H1 (cell line): Measurements from ENCODE around the gene OR4C6. TPM values are rescaled to one million over a fixed set of nuclear protein-coding genes. Genes with fewer than 3 reads are reported as not detected.

ENCODE experiments used
- CTCF ChIA-PET: fragments of 300-600 bp; sonication (Branson Sonifier 250); formaldehyde crosslinking; loops from one replicate; lab custom pipeline; 2021; ENCODE audit not compliant: partially characterized antibody; lab: Charles Lee
- POLR2A ChIA-PET: fragments of 300-600 bp; sonication (Branson Sonifier 250); formaldehyde crosslinking; loops from one replicate; lab custom pipeline; 2021; ENCODE audit warnings: inconsistent platforms; ENCODE audit not compliant: partially characterized antibody; lab: Charles Lee
- DNase-seq, 2 experiments: peaks; one replicate each; pipeline versions ENCODE4 v3.0.0 to v3.0.0-alpha.2; 2010 to 2022; ENCODE audit warnings: low spot score in 2 of 2, low read depth in 1 of 2, mixed read lengths in 1 of 2
- FAIRE-seq: peaks from 2 replicates; lab custom pipeline; 2011; peaks lifted over from hg19 to GRCh38; lab: Jason Lieb, UNC
- H2AFZ ChIP-seq: 2 replicates; pipeline ENCODE4 v1.8.1; 2012; ENCODE audit warnings: low read length, inconsistent platforms
- H2AK5ac ChIP-seq: 2 replicates; pipeline ENCODE4 v1.6.1; 2013; ENCODE audit warnings: low read depth, low read length
- H2BK120ac ChIP-seq: replicated peaks from 2 replicates; pipeline ENCODE3; 2013; ENCODE audit warnings: low read depth, low read length, inconsistent platforms
- H2BK12ac ChIP-seq: 2 replicates; pipeline ENCODE4 v1.6.1; 2013; ENCODE audit warnings: low read depth, low read length
- H2BK15ac ChIP-seq: 2 replicates; pipeline ENCODE4 v1.6.1; 2013; ENCODE audit warnings: low read length
- H2BK20ac ChIP-seq: 2 replicates; pipeline ENCODE4 v1.6.1; 2013; ENCODE audit warnings: low read length
- H2BK5ac ChIP-seq: 2 replicates; pipeline ENCODE4 v1.6.1; 2013; ENCODE audit warnings: low read depth, low read length
- H3K14ac ChIP-seq: 2 replicates; pipeline ENCODE4 v1.6.1; 2013; ENCODE audit warnings: inconsistent platforms; ENCODE audit not compliant: insufficient read length
- H3K18ac ChIP-seq: 2 replicates; pipeline ENCODE4 v1.6.1; 2013; ENCODE audit warnings: low read length; ENCODE audit errors: extremely low read depth
- H3K23ac ChIP-seq: 2 replicates; pipeline ENCODE4 v1.6.1; 2013; ENCODE audit warnings: inconsistent platforms; ENCODE audit not compliant: insufficient read length
- H3K23me2 ChIP-seq: 2 replicates; pipeline ENCODE4 v1.6.1; 2013; ENCODE audit warnings: low read depth, low read length
- H3K27ac ChIP-seq: 2 replicates; pipeline ENCODE4 v1.6.1; 2011; ENCODE audit warnings: low read depth, low read length, inconsistent platforms
- H3K27me3 ChIP-seq, 4 experiments: replicated peaks in 1 of 4; 1 replicate in 1 of 4; 2 replicates in 3 of 4; pipeline versions ENCODE4 v1.6.1 to v1.8.1; 2011 to 2013; ENCODE audit warnings: low read length in 3 of 4, mild to moderate bottlenecking in 3 of 4, inconsistent platforms in 2 of 4, mixed read lengths in 2 of 4, moderate library complexity in 1 of 4; ENCODE audit not compliant: control insufficient read depth in 3 of 4, insufficient read depth in 3 of 4; ENCODE audit errors: extremely low read depth in 1 of 4
- H3K36me3 ChIP-seq, 4 experiments: 2 replicates each; pipeline versions ENCODE4 v1.6.1 to v1.8.1; 2011 to 2013; ENCODE audit warnings: mild to moderate bottlenecking in 4 of 4, low read length in 3 of 4, moderate library complexity in 2 of 4, control low read depth in 1 of 4, inconsistent platforms in 1 of 4; ENCODE audit not compliant: insufficient read depth in 4 of 4, control insufficient read depth in 2 of 4
- H3K4ac ChIP-seq: replicated peaks from 2 replicates; pipeline ENCODE3; 2013; ENCODE audit warnings: low read length, low read depth, mixed read lengths, inconsistent platforms; ENCODE audit not compliant: insufficient read length
- H3K4me1 ChIP-seq, 4 experiments: replicated peaks in 1 of 4; 1 replicate in 1 of 4; 2 replicates in 3 of 4; pipeline versions ENCODE4 v1.6.1 to v1.8.1; 2011 to 2013; ENCODE audit warnings: low read length in 3 of 4, inconsistent platforms in 2 of 4, mixed read lengths in 1 of 4; ENCODE audit not compliant: insufficient read depth in 4 of 4, control insufficient read depth in 3 of 4
- H3K4me2 ChIP-seq, 2 experiments: 2 replicates each; pipeline versions ENCODE4 v1.6.1 to v1.8.1; 2011 to 2013; ENCODE audit warnings: low read depth in 2 of 2, low read length in 2 of 2, control low read depth in 1 of 2, inconsistent platforms in 1 of 2, mild to moderate bottlenecking in 1 of 2; ENCODE audit not compliant: insufficient read depth in 1 of 2
- H3K4me3 ChIP-seq, 4 experiments: fragments of 200-600, 300-600 bp in 1 of 4; sonication (generic), shearing (Covaris generic), sonication (Bioruptor Twin) in 1 of 4; 2 replicates each; pipeline versions ENCODE4 v1.5.1 to v1.8.1; 2011 to 2016; ENCODE audit warnings: low read length in 4 of 4, low read depth in 3 of 4, control low read depth in 2 of 4, inconsistent platforms in 2 of 4, mild to moderate bottlenecking in 2 of 4, mixed read lengths in 1 of 4, moderate library complexity in 1 of 4; ENCODE audit not compliant: insufficient read depth in 2 of 4; ENCODE audit errors: extremely low read depth in 1 of 4
- H3K56ac ChIP-seq: replicated peaks from 2 replicates; pipeline ENCODE3; 2013; ENCODE audit warnings: low read depth, mild to moderate bottlenecking, mixed read lengths, low read length, inconsistent platforms; ENCODE audit not compliant: insufficient read length
- H3K79me1 ChIP-seq: 2 replicates; pipeline ENCODE4 v1.6.1; 2013; ENCODE audit warnings: low read depth, low read length, control low read depth
- H3K79me2 ChIP-seq, 2 experiments: 2 replicates each; pipeline versions ENCODE4 v1.6.1 to v1.8.1; 2012 to 2013; ENCODE audit warnings: low read length in 2 of 2, mild to moderate bottlenecking in 2 of 2, inconsistent platforms in 1 of 2; ENCODE audit not compliant: insufficient read depth in 2 of 2, control insufficient read depth in 1 of 2
- H3K9ac ChIP-seq, 4 experiments: replicated peaks in 1 of 4; 1 replicate in 1 of 4; 2 replicates in 3 of 4; pipeline versions ENCODE4 v1.6.1 to v1.8.1; 2011 to 2013; ENCODE audit warnings: low read depth in 3 of 4, low read length in 3 of 4, control low read depth in 2 of 4, mild to moderate bottlenecking in 2 of 4, moderate library complexity in 2 of 4, inconsistent platforms in 1 of 4; ENCODE audit errors: extremely low read depth in 1 of 4
- H3K9me3 ChIP-seq, 2 experiments: 2 replicates each; pipeline versions ENCODE4 v1.6.1 to v1.8.1; 2012 to 2013; ENCODE audit warnings: mild to moderate bottlenecking in 2 of 2, moderate library complexity in 2 of 2, control low read depth in 1 of 2, inconsistent platforms in 1 of 2, low read depth in 1 of 2, low read length in 1 of 2, mixed read lengths in 1 of 2; ENCODE audit not compliant: insufficient read depth in 2 of 2
- H4K20me1 ChIP-seq, 2 experiments: replicated peaks in 1 of 2; 2 replicates each; pipeline versions ENCODE3 to v1.8.1; 2011 to 2013; ENCODE audit warnings: inconsistent platforms in 2 of 2, low read length in 2 of 2, mild to moderate bottlenecking in 1 of 2; ENCODE audit not compliant: insufficient read depth in 2 of 2, control insufficient read depth in 1 of 2
- H4K5ac ChIP-seq: 2 replicates; pipeline ENCODE4 v1.6.1; 2013; ENCODE audit warnings: low read length, low read depth, mixed read lengths, inconsistent platforms; ENCODE audit not compliant: insufficient read length
- H4K8ac ChIP-seq: 2 replicates; pipeline ENCODE4 v1.8.0; 2013; ENCODE audit warnings: mild to moderate bottlenecking, moderate library complexity, low read length, inconsistent platforms; ENCODE audit not compliant: insufficient read depth; ENCODE audit errors: extremely low read depth
- H4K91ac ChIP-seq: replicated peaks from 2 replicates; pipeline ENCODE3; 2013; ENCODE audit warnings: low read length, mixed read lengths, inconsistent platforms; ENCODE audit not compliant: insufficient read length
- ASH2L ChIP-seq: fragments of 200-600, 300-600 bp; sonication (generic); IDR thresholded peaks from one replicate; pipeline ENCODE4 v1.7.1; 2017; ENCODE audit warnings: low read length
- ATF3 ChIP-seq: IDR thresholded peaks from 2 replicates; pipeline ENCODE4 v1.6.1; 2011; ENCODE audit warnings: low read depth, mild to moderate bottlenecking, low read length; ENCODE audit not compliant: insufficient read depth
- JUND ChIP-seq: IDR thresholded peaks from 2 replicates; pipeline ENCODE4 v1.6.1; 2011; ENCODE audit warnings: mild to moderate bottlenecking, improper control_type of control experiment, low read length
- POLR2A ChIP-seq, 2 experiments: IDR thresholded peaks; 1 replicate in 1 of 2; 2 replicates in 1 of 2; pipeline ENCODE4 v1.6.1; 2011; ENCODE audit warnings: low read depth in 2 of 2, low read length in 2 of 2, mild to moderate bottlenecking in 2 of 2; ENCODE audit errors: control extremely low read depth in 1 of 2
- SAP30 ChIP-seq: fragments of 300-600 bp; sonication (generic); IDR thresholded peaks from 2 replicates; pipeline ENCODE4 v1.7.1; 2012; ENCODE audit warnings: low read length, moderate library complexity, mild to moderate bottlenecking, inconsistent platforms; ENCODE audit not compliant: insufficient read depth, insufficient replicate concordance
- SP2 ChIP-seq: IDR thresholded peaks from 2 replicates; pipeline ENCODE4 v1.6.1; 2012; ENCODE audit warnings: mild to moderate bottlenecking, low read length, inconsistent platforms
- SRF ChIP-seq: IDR thresholded peaks from 2 replicates; pipeline ENCODE4 v1.6.1; 2011; ENCODE audit warnings: mild to moderate bottlenecking, low read depth, low read length, moderate library complexity
- TAF1 ChIP-seq: IDR thresholded peaks from 2 replicates; pipeline ENCODE4 v1.6.1; 2011; ENCODE audit warnings: mild to moderate bottlenecking, low read depth, low read length
- TBP ChIP-seq: IDR thresholded peaks from 2 replicates; pipeline ENCODE4 v1.6.1; 2011; ENCODE audit warnings: low read depth, low read length, improper control_type of control experiment
- TEAD4 ChIP-seq: IDR thresholded peaks from 2 replicates; pipeline ENCODE4 v1.6.1; 2012; ENCODE audit warnings: low read depth, low read length, inconsistent platforms, mixed read lengths
- USF2 ChIP-seq: IDR thresholded peaks from 2 replicates; pipeline ENCODE4 v1.6.1; 2011; ENCODE audit warnings: low read length, improper control_type of control experiment
- WGBS, 2 experiments: shearing (Covaris generic) in 1 of 2; methylation state at CpG; one replicate each; pipeline versions ENCODE4 v1.1.6 to v1.1.7; 2013 to 2015; ENCODE audit warnings: low lambda C conversion rate in 2 of 2, mixed read lengths in 2 of 2, inconsistent platforms in 1 of 2, low coverage in 1 of 2, missing lambda C conversion rate in 1 of 2; ENCODE audit not compliant: insufficient replicate concordance in 2 of 2, insufficient coverage in 1 of 2, insufficient read length in 1 of 2; ENCODE audit errors: extremely low coverage in 1 of 2, missing lambda C conversion rate in 1 of 2; 5-methylcytosine and 5-hydroxymethylcytosine counted together
- polyA plus RNA-seq, 7 experiments: library from polyadenylated mRNA; depleted of rRNA in 3 of 7; stranded (reverse) in 5 of 7; unstranded in 2 of 7; fragments of >200 nt in 5 of 7; fragments of 200-250 nt in 2 of 7; gene quantifications; 1 replicate in 5 of 7; 2 replicates in 1 of 7; 4 replicates in 1 of 7; pipeline versions ENCODE4 v1.2.1 to v1.2.3, GENCODE V29; 2011 to 2013; ENCODE audit warnings: missing spikeins in 2 of 7, mixed read lengths in 2 of 7
- total RNA-seq: library from RNA; stranded (reverse); fragmentation: NEBNext Ultra II Directional; extraction: Animal tissue kit (Norgen Biotek cat#: 25700); gene quantifications from 2 replicates; pipeline ENCODE4 v1.2.1, GENCODE V29; 2021

The OR4C6 gene
- total and polyA plus RNA-seq, 2 of the 8 experiments (the other 6 are each of a cell fraction or from before 2014, with no cell fraction given): not detected

GRCh38 chr11:55648027-55648426, 14.0 kb upstream of the OR4C6 start, which contains the start of gene OR4S2:
OR4S2 (plus strand) TSS chr11:55648327; CDS start chr11:55650904, 2,577 bp downstream.
- no peak within 1 kb of the TSS for H4K8ac ChIP-seq
- no peak within 1 kb of the TSS for H4K5ac ChIP-seq
- H2BK12ac ChIP-seq: no peak within 1 kb of the TSS
- H3K56ac ChIP-seq: no peak within 1 kb of the TSS
- H3K4ac ChIP-seq: no peak within 1 kb of the TSS
- no peaks in the 10 kb centered on the region for H3K4me1 ChIP-seq
- no peak within 1 kb of the TSS for H2AK5ac ChIP-seq
- no peak within 1 kb of the TSS for H3K9ac ChIP-seq
- H2BK20ac ChIP-seq: no peak within 1 kb of the TSS
- 84% methylated on average over 2 of the region's 2 CpGs; no CpG with 5 or more reads in 1 of the 2 experiments for WGBS, 2 experiments
- TF ChIP-seq POLR2A (IDR thresholded peaks at IDR 0.05; ENCODE audit: control extremely low read depth in 1 of 2, low read depth in 2 of 2, low read length in 2 of 2): no peak
- no peak for TF ChIP-seq SP2
- no peak for TF ChIP-seq SAP30
- no peak for TF ChIP-seq TBP
- TF ChIP-seq TAF1: no peak
- no peak for TF ChIP-seq ASH2L
- no peak for TF ChIP-seq TEAD4
- TF ChIP-seq USF2: no peak
- no peak for TF ChIP-seq JUND
- TF ChIP-seq SRF: no peak
- no peak for TF ChIP-seq ATF3
- H3K23ac ChIP-seq: no peak within 1 kb of the TSS
- no peak within 1 kb of the TSS for H3K18ac ChIP-seq
- no peaks in the 10 kb centered on the region for H3K79me2 ChIP-seq
- no peak within 1 kb of the TSS for H4K91ac ChIP-seq
- H3K27ac ChIP-seq: no peak within 1 kb of the TSS
- no peaks in the 10 kb centered on the region for H3K79me1 ChIP-seq
- H3K36me3 ChIP-seq: no peaks in the 10 kb centered on the region
- ChIA-PET POLR2A (no interaction called here), CTCF (no interaction called here)
- H2AFZ ChIP-seq: no peak within 1 kb of the TSS
- no peaks in the 10 kb centered on the region for H3K27me3 ChIP-seq
- peaks cover 15 to 20% of the 10 kb centered on the region in 2 experiments for H3K9me3 ChIP-seq
- H3K23me2 ChIP-seq: no peaks in the 10 kb centered on the region
- no peak within 1 kb of the TSS for H3K14ac ChIP-seq
- no peaks in the 10 kb centered on the region for H4K20me1 ChIP-seq
- no peak within 1 kb of the TSS for H3K4me3 ChIP-seq
- H3K4me2 ChIP-seq: no peak within 1 kb of the TSS
- no peak for DNase-seq
- no peak within 1 kb of the TSS for H2BK120ac ChIP-seq
- H2BK15ac ChIP-seq: no peak within 1 kb of the TSS
- no peak within 1 kb of the TSS for H2BK5ac ChIP-seq
- no peak for FAIRE-seq
